Measurements from ENCODE around the gene MCM9. TPM values are rescaled to one million over a fixed set of nuclear protein-coding genes. Genes with fewer than 3 reads are reported as not detected.

Gene MCM9
- polyA plus RNA-seq, 2 of the 4 experiments (the other 2 are of a cell fraction) = 5.1 to 5.4 TPM

DNA sequence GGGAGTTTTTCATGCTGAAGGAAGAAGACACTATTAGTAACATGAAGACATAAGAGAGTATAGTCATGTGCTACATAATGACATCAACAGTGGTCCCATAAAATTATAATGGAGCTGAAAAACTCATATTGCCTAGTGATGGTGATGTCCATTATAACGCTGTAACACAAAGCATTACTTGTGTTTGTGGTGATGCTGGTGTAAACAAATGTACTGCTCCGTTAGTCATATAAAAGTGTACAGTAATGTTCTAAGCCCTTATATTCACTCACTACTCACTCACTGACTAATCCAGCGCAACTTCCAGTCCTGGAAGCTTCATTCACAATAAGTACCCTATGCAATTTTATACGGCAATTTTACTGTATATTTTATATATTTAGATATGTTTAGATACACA is 67.8 kb downstream of the MCM9 start:
- ATAC-seq (no peak), DNase-seq (ENCODE audit: low read depth in 1 of 2, low spot score in 1 of 2) (no peak), FAIRE-seq (no peak)
- TF ChIP-seq, protein P1, sequence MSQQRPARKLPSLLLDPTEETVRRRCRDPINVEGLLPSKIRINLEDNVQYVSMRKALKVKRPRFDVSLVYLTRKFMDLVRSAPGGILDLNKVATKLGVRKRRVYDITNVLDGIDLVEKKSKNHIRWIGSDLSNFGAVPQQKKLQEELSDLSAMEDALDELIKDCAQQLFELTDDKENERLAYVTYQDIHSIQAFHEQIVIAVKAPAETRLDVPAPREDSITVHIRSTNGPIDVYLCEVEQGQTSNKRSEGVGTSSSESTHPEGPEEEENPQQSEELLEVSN (IDR thresholded peaks at IDR 0.05; ENCODE audit: borderline replicate concordance, low read depth) = no peak
- TF ChIP-seq RNF2 (IDR thresholded peaks at IDR 0.05; ENCODE audit: borderline replicate concordance, low read depth) = no peak
- no peak for TF ChIP-seq SREBF2 (IDR thresholded peaks at IDR 0.05)
- TF ChIP-seq TP53 (CRISPR knock-in tag; IDR thresholded peaks at IDR 0.05) = no peak
- TF ChIP-seq, protein P2, sequence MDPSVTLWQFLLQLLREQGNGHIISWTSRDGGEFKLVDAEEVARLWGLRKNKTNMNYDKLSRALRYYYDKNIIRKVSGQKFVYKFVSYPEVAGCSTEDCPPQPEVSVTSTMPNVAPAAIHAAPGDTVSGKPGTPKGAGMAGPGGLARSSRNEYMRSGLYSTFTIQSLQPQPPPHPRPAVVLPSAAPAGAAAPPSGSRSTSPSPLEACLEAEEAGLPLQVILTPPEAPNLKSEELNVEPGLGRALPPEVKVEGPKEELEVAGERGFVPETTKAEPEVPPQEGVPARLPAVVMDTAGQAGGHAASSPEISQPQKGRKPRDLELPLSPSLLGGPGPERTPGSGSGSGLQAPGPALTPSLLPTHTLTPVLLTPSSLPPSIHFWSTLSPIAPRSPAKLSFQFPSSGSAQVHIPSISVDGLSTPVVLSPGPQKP (IDR thresholded peaks at IDR 0.05; ENCODE audit: low read depth, low read length) = no peak
- no peak for TF ChIP-seq ZSCAN20 (CRISPR knock-in tag; IDR thresholded peaks at IDR 0.05)
- TF ChIP-seq BHLHE40 (IDR thresholded peaks at IDR 0.05; ENCODE audit: low read depth, low read length) = no peak
- TF ChIP-seq, protein P3, sequence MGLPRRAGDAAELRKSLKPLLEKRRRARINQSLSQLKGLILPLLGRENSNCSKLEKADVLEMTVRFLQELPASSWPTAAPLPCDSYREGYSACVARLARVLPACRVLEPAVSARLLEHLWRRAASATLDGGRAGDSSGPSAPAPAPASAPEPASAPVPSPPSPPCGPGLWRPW (IDR thresholded peaks at IDR 0.05) = no peak
- no peak for TF ChIP-seq CEBPB (IDR thresholded peaks at IDR 0.05)
- TF ChIP-seq PHF8 (IDR thresholded peaks at IDR 0.05; ENCODE audit: borderline replicate concordance, low read depth) = no peak
- ChIA-PET POLR2A (no interaction called here), CTCF (no interaction called here)
- H3K4me1 ChIP-seq = no peaks in the 10 kb centered on the region
- no peak overlapping the region for H3K27ac ChIP-seq
- H3K4me2 ChIP-seq = no peak overlapping the region
- H3K4me3 ChIP-seq = no peak overlapping the region
- H3K9me3 ChIP-seq = no peaks in the 10 kb centered on the region
- 91% methylated on average over 4 of the region's 4 CpGs for WGBS (ENCODE audit: missing lambda C conversion rate)

DNA sequence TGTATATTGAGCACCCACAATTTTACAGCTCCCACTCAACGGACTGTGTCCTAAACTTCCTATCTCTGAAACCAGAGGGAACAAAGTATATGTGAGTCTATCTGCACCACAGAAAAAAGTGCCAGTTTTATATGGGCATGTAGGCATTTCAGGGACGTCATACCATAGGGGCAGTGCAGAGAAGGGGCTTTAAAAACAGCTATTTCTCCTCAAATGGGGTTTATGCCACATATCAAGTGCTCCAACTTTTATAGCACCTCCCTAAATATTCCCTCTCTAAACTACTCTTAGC is 69.9 kb downstream of the MCM9 start:
- ChIA-PET CTCF (interaction anchor here (0.8 kb wide), 1 partner anchor 12 kb away, joined by 3 read pairs; no protein-coding TSS in a partner anchor), POLR2A (no interaction called here)
- DNase-seq (ENCODE audit: low read depth in 1 of 2, low spot score in 1 of 2) (no peak), ATAC-seq (no peak), FAIRE-seq (no peak)
- Histone ChIP-seq H3K4me3 (no peak overlapping the region), H3K9me3 (no peaks in the 10 kb centered on the region), H3K27ac (no peak overlapping the region), H3K4me1 (no peaks in the 10 kb centered on the region), H3K4me2 (no peak overlapping the region)
- TF ChIP-seq, protein P4, sequence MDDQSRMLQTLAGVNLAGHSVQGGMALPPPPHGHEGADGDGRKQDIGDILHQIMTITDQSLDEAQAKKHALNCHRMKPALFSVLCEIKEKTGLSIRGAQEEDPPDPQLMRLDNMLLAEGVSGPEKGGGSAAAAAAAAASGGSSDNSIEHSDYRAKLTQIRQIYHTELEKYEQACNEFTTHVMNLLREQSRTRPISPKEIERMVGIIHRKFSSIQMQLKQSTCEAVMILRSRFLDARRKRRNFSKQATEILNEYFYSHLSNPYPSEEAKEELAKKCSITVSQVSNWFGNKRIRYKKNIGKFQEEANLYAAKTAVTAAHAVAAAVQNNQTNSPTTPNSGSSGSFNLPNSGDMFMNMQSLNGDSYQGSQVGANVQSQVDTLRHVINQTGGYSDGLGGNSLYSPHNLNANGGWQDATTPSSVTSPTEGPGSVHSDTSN (IDR thresholded peaks at IDR 0.05) = no peak
- 82% methylated on average over 2 of the region's 2 CpGs for WGBS (ENCODE audit: missing lambda C conversion rate)

DNA sequence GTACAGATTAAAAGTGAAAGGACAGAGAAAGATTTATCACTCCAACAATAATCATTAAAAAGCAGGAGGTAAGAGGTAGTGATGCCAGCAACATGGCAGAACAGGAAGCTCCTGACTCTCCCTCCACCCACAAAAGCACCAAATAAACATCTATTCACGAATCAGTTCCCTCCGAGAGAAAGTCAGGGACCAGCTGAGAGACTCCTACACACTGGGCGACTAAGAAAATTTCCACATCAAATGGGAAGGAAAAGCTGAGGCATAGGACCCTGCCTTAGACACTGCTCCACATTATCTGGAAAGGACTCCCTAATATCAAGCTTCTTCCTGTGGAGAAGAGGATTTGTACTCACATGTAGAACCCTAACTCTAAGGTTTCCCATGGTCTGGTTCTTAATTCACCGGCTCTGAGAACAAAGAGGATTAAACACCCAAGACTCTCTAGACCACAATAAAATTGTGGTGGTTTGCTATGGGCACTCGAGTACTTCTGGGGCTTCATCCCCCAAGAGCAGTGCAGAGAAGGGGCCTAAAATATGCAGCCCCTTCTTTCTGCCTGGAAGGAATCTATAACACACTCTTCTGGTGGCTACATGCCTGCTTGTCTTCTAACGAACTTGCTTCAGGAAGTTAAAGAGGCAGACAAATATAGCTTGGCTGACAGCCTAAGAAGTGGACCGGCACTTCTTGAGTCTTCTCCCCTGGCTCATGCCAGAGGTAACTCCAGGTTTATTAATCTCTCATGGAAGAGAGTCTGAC is 70.4 kb downstream of the MCM9 start:
- Histone ChIP-seq H3K4me1 (no peaks in the 10 kb centered on the region), H3K4me2 (no peak overlapping the region), H3K27ac (no peak overlapping the region), H3K9me3 (no peaks in the 10 kb centered on the region), H3K4me3 (no peak overlapping the region)
- 83% methylated on average over 7 of the region's 7 CpGs for WGBS (ENCODE audit: missing lambda C conversion rate)
- ATAC-seq (no peak), DNase-seq (ENCODE audit: low read depth in 1 of 2, low spot score in 1 of 2) (no peak), FAIRE-seq (no peak)
- TF ChIP-seq KDM5A (IDR thresholded peaks at IDR 0.05) = no peak
- no peak for TF ChIP-seq HOXB13 (CRISPR knock-in tag; IDR thresholded peaks at IDR 0.05; ENCODE audit: low read depth)
- TF ChIP-seq RNF2 (IDR thresholded peaks at IDR 0.05; ENCODE audit: borderline replicate concordance, low read depth) = no peak
- no peak for TF ChIP-seq NR3C1 (IDR thresholded peaks at IDR 0.05)
- TF ChIP-seq FOXS1 (CRISPR knock-in tag; IDR thresholded peaks at IDR 0.05) = no peak
- no peak for TF ChIP-seq HDAC2 (IDR thresholded peaks at IDR 0.05)
- TF ChIP-seq, protein P5, sequence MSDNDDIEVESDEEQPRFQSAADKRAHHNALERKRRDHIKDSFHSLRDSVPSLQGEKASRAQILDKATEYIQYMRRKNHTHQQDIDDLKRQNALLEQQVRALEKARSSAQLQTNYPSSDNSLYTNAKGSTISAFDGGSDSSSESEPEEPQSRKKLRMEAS (IDR thresholded peaks at IDR 0.05) = no peak
- TF ChIP-seq, protein P6, sequence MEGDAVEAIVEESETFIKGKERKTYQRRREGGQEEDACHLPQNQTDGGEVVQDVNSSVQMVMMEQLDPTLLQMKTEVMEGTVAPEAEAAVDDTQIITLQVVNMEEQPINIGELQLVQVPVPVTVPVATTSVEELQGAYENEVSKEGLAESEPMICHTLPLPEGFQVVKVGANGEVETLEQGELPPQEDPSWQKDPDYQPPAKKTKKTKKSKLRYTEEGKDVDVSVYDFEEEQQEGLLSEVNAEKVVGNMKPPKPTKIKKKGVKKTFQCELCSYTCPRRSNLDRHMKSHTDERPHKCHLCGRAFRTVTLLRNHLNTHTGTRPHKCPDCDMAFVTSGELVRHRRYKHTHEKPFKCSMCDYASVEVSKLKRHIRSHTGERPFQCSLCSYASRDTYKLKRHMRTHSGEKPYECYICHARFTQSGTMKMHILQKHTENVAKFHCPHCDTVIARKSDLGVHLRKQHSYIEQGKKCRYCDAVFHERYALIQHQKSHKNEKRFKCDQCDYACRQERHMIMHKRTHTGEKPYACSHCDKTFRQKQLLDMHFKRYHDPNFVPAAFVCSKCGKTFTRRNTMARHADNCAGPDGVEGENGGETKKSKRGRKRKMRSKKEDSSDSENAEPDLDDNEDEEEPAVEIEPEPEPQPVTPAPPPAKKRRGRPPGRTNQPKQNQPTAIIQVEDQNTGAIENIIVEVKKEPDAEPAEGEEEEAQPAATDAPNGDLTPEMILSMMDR (IDR thresholded peaks at IDR 0.05) = no peak
- TF ChIP-seq SREBF2 (IDR thresholded peaks at IDR 0.05) = no peak
- TF ChIP-seq, protein P7, sequence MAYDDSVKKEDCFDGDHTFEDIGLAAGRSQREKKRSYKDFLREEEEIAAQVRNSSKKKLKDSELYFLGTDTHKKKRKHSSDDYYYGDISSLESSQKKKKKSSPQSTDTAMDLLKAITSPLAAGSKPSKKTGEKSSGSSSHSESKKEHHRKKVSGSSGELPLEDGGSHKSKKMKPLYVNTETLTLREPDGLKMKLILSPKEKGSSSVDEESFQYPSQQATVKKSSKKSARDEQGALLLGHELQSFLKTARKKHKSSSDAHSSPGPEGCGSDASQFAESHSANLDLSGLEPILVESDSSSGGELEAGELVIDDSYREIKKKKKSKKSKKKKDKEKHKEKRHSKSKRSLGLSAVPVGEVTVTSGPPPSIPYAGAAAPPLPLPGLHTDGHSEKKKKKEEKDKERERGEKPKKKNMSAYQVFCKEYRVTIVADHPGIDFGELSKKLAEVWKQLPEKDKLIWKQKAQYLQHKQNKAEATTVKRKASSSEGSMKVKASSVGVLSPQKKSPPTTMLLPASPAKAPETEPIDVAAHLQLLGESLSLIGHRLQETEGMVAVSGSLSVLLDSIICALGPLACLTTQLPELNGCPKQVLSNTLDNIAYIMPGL (CRISPR knock-in tag; IDR thresholded peaks at IDR 0.05; ENCODE audit: borderline replicate concordance) = no peak
- TF ChIP-seq CBX8 (IDR thresholded peaks at IDR 0.05) = no peak
- no peak for TF ChIP-seq POLR2A (IDR thresholded peaks at IDR 0.05; ENCODE audit: low read length)
- ChIA-PET CTCF (no interaction called here), POLR2A (no interaction called here)

Measured in A549 (cell line).